Measurements from ENCODE around the gene ADCY2. TPM values are rescaled to one million over a fixed set of nuclear protein-coding genes. Genes with fewer than 3 reads are reported as not detected.
A peak's percentile ranks its signal among the peaks of the same experiment; 100 is the strongest.

ADCY2 gene
- total RNA-seq, 2 experiments from 2014 or later: not detected

DNA sequence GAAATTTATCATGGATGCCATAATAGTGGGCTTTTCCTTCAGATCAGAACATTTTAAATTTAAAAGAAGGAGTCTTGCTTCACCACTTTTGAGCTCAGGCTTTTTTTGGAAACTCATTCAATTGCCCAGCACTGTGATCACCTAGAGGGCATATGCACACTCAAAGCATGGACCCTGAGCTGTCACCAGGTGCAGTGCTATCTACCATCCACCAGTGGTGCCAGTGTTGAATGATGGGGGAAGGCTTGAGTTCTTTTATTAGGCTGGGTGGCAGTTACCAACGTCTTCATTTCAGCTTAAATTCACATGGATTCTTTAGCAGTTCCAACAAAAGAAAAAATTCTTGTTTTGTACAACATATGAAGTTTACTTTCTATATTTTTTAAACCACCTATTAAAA, 290.9 kb downstream of the ADCY2 start:
- no peak for DNase-seq
- ChIA-PET CTCF (no interaction called here), POLR2A (no interaction called here)
- no peaks in the 10 kb centered on the region for H3K4me1 Mint-ChIP-seq
- H3K27ac Mint-ChIP-seq: no peak overlapping the region
- H3K4me3 Mint-ChIP-seq: no peak overlapping the region
- H3K36me3 Mint-ChIP-seq (ENCODE audit: low read depth): no peaks in the 10 kb centered on the region
- peaks cover 3% of the 10 kb centered on the region for H3K27me3 Mint-ChIP-seq
- H3K9me3 Mint-ChIP-seq: no peaks in the 10 kb centered on the region

DNA sequence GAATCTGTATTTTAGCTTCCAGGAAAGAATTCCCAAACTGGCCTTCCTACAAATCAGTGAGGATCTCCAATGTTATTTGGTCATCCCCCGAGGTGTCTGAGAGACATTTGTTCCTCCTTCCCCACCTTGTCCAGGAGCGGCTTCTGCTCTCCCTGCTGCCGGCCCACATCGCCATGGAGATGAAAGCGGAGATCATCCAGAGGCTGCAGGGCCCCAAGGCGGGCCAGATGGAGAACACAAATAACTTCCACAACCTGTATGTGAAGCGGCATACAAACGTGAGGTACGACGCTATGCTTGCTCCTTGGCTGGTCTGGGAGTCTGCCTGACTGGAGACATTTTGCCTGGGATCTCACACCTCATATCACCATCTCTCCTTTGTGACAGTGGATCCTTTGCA, 294.6 kb downstream of the ADCY2 start:
- ChIA-PET CTCF (no interaction called here), POLR2A (no interaction called here)
- Mint-ChIP-seq H3K27me3 (peaks cover under 1% of the 10 kb centered on the region), H3K36me3 (ENCODE audit: low read depth) (no peaks in the 10 kb centered on the region), H3K4me1 (no peaks in the 10 kb centered on the region), H3K27ac (no peak overlapping the region), H3K4me3 (no peak overlapping the region), H3K9me3 (no peaks in the 10 kb centered on the region)
- DNase-seq: no peak

DNA sequence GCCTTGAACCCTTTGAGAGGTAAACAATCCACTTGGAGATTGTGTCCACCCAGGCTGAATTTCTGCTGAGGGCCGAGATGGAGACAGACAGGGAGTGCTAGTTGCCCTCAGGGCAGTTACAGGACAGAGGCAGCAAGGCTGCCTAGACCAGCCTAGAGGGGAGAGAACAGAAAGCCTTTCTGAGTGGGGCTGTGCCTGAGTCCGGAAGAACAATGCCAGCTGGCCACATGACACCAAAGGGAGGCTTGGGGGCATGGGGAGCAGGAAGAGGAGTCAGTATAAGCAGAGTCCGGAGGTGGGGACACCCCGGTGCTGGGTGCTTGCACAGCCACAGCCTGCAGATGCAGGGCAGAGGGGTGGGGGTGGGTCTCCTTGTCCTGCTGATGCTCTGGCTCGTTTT, 309.3 kb downstream of the ADCY2 start:
- DNase-seq: no peak
- POLR2A ChIA-PET: no interaction called here

DNA sequence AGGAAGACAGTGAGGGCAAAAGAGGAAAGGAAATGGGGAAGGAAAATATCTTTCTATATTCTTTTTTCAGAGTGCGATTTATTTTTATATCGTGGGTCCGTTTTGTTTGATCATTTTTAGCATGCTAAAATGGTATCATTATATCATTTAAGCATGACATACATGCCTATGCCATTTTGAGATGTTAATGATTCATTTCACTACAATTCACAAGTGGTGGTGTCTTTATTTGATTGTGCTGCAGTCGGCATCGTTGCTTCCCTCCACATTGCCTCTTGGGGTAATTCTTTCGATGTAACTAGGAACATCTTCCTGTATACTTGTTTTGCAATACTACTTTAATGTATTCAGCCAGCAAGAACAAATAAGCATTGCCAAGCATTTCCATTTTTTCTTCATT, 309.8 kb downstream of the ADCY2 start:
- Mint-ChIP-seq H3K27me3 (peaks cover 2% of the 10 kb centered on the region), H3K4me1 (no peaks in the 10 kb centered on the region), H3K36me3 (ENCODE audit: low read depth) (no peaks in the 10 kb centered on the region), H3K27ac (no peak overlapping the region), H3K4me3 (no peak overlapping the region), H3K9me3 (no peaks in the 10 kb centered on the region)
- POLR2A ChIA-PET: no interaction called here
- DNase-seq: no peak
- CTCF ChIA-PET: interaction anchor here (0.6 kb wide), 1 partner anchor 1724 kb away, joined by 3 read pairs; no protein-coding TSS in a partner anchor

More for the DNA sequence above, 309.3 kb downstream of the ADCY2 start:
- H3K4me3 Mint-ChIP-seq: no peak overlapping the region
- no peaks in the 10 kb centered on the region for H3K36me3 Mint-ChIP-seq (ENCODE audit: low read depth)
- no peaks in the 10 kb centered on the region for H3K9me3 Mint-ChIP-seq
- peaks cover 2% of the 10 kb centered on the region for H3K27me3 Mint-ChIP-seq
- no peak overlapping the region for H3K27ac Mint-ChIP-seq
- H3K4me1 Mint-ChIP-seq: no peaks in the 10 kb centered on the region
- CTCF ChIA-PET: interaction anchor here (0.6 kb wide), 1 partner anchor 1724 kb away, joined by 3 read pairs; no protein-coding TSS in a partner anchor

DNA sequence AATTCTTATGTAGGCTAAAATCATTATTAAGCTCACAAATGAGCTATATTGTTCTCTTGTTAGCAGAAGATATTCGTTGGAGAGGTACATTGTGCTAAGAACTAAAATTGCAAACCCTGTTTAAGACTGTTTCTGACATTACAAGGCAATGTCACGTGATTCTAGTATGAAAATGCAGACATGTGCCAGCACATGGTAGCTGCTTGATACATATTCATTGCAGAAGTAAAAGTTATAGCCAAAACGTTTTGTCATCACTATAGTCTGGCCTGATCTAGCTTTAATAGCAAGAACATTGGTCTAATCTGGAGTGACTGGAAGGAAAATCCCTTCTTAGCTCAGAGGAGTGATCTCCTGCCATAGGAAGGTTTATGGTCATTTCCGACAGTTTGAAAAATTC, 310.3 kb downstream of the ADCY2 start:
- peaks cover 2% of the 10 kb centered on the region for H3K27me3 Mint-ChIP-seq
- ChIA-PET CTCF (no interaction called here), POLR2A (no interaction called here)
- H3K9me3 Mint-ChIP-seq: no peaks in the 10 kb centered on the region
- DNase-seq: no peak
- no peak overlapping the region for H3K4me3 Mint-ChIP-seq
- no peaks in the 10 kb centered on the region for H3K36me3 Mint-ChIP-seq (ENCODE audit: low read depth)
- H3K27ac Mint-ChIP-seq: no peak overlapping the region
- H3K4me1 Mint-ChIP-seq: no peaks in the 10 kb centered on the region

DNA sequence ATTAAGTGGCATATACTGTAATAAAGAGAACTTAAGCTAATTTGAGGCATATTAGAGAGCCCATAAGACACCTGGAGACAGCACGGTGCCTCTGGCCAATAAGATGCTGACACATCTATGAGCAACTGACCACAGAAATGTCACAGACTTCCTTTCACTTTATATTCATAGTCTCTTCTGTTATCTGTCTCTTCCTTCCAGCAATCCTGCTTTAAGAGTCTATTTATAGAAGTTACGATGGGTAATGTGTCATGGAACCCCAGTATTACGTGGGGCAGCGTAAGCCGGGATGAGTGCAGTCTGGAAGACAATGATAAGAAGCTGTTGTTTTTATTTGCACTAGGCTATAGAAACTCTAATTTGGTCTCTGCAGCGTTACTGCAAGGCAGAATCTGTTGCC, 318.2 kb downstream of the ADCY2 start:
- Mint-ChIP-seq H3K4me1 (no peaks in the 10 kb centered on the region), H3K36me3 (ENCODE audit: low read depth) (no peaks in the 10 kb centered on the region)
- CTCF ChIA-PET: interaction anchor here (0.6 kb wide), 1 partner anchor 43 kb away, joined by 3 read pairs; no protein-coding TSS in a partner anchor

DNA sequence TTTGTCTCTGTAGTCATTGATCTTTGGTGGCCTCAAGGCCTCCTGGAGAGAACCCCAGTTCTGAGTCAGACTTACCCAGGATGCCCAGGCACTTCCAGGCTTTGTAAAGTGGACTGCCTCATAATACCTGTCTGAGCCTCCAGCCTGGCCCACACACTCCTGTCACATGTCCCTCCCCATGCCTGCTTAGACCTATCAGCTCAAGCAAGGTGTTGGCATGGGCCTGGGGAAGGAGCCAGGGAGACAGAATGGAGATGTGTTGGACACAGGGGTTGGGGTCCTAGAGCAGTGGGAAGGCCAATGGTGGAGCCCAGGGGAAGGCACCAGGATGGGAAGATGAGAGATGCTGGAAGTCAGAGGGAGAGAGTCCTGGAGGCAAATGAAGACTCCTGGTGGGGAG, 318.8 kb downstream of the ADCY2 start:
- DNase-seq: no peak
- no peaks in the 10 kb centered on the region for H3K36me3 Mint-ChIP-seq (ENCODE audit: low read depth)
- H3K27me3 Mint-ChIP-seq: peaks cover 2% of the 10 kb centered on the region
- H3K4me1 Mint-ChIP-seq: no peaks in the 10 kb centered on the region
- no peak overlapping the region for H3K4me3 Mint-ChIP-seq
- ChIA-PET POLR2A (no interaction called here), CTCF (interaction anchor here (0.6 kb wide), 1 partner anchor 850 kb away, joined by 4 read pairs; no protein-coding TSS in a partner anchor)
- no peak overlapping the region for H3K27ac Mint-ChIP-seq
- H3K9me3 Mint-ChIP-seq: no peaks in the 10 kb centered on the region

More for the DNA sequence above, 318.2 kb downstream of the ADCY2 start:
- Mint-ChIP-seq H3K27ac (no peak overlapping the region), H3K4me3 (no peak overlapping the region), H3K9me3 (no peaks in the 10 kb centered on the region), H3K27me3 (peaks cover 2% of the 10 kb centered on the region)
- DNase-seq: no peak
- POLR2A ChIA-PET: no interaction called here

DNA sequence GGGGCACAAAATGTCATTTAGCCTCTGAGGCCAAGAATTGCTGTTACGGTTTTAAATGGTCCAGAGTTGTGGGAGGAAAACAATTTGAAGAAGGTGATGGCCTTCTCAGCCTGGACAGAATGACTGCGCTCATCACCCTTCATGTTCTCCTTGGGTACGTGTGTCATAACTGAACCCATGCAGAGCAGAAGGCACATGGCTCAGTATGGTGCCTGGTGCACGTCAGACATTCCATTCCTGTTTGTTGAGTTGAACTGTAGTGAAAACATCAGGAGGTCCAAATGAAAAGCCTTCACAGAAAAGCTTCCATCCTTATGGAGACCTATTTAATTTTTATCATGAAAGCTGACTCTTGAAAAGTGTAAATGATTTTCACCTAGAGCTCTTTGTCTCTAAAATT, 321.8 kb downstream of the ADCY2 start:
- no peaks in the 10 kb centered on the region for H3K4me1 Mint-ChIP-seq
- no peak overlapping the region for H3K4me3 Mint-ChIP-seq
- H3K9me3 Mint-ChIP-seq: no peaks in the 10 kb centered on the region
- no peak overlapping the region for H3K27ac Mint-ChIP-seq
- ChIA-PET POLR2A (no interaction called here), CTCF (no interaction called here)
- H3K27me3 Mint-ChIP-seq: peaks cover 2% of the 10 kb centered on the region
- no peak for DNase-seq
- no peaks in the 10 kb centered on the region for H3K36me3 Mint-ChIP-seq (ENCODE audit: low read depth)

DNA sequence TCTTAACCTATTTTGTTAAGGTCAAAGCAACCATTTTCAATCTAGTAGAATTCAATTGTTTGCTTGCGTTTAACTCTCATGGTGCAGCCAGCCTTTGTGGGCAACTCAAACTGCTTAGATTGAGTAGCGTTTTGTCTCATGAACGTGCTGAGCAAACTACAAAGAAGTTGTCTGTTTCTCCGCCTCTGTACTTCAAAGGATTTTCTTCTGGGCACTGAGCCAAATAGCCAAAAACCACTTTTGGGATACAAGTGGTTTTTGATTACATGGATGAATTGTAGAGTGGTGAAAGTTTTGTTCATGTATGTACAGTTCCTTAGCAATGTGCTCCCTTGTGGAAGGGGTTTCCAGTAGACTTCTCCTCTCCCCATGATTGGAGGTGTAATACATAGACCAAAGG, 332.1 kb downstream of the ADCY2 start:
- ChIA-PET CTCF (no interaction called here), POLR2A (no interaction called here)
- H3K4me1 Mint-ChIP-seq: no peaks in the 10 kb centered on the region
- H3K36me3 Mint-ChIP-seq (ENCODE audit: low read depth): no peaks in the 10 kb centered on the region
- DNase-seq: no peak
- no peak overlapping the region for H3K27ac Mint-ChIP-seq
- H3K4me3 Mint-ChIP-seq: no peak overlapping the region
- H3K27me3 Mint-ChIP-seq: no peaks in the 10 kb centered on the region
- H3K9me3 Mint-ChIP-seq: no peaks in the 10 kb centered on the region

DNA sequence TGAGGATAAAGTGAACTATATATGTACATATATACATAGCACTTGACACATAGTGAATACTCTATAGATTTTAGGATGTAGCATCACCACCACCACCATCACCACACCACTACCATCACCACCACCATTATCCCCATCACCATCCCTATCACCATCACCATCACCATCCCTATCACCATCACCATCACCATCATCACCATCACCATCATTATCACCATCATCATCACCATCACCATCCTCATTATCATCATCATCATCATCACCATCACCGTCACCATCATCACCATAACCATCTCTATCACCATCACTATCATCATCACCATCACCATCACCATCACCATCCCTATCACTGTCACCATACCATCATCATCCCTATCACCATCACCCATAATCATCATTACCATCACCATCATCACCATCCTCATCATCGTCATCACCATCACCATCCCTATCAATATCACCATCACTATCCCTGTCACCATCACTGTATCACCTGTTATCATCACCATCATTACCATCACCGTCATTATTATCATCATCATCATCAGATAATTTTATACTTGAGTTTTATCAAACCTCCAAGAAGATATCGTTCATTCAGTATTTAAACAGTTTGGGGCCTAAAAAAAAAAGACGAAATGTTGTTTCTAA, 345.6 kb downstream of the ADCY2 start:
- Mint-ChIP-seq H3K27me3 (no peaks in the 10 kb centered on the region), H3K27ac (no peak overlapping the region), H3K4me3 (no peak overlapping the region), H3K4me1 (no peaks in the 10 kb centered on the region), H3K9me3 (no peaks in the 10 kb centered on the region), H3K36me3 (ENCODE audit: low read depth) (no peaks in the 10 kb centered on the region)
- ChIA-PET POLR2A (no interaction called here), CTCF (no interaction called here)
- no peak for DNase-seq

DNA sequence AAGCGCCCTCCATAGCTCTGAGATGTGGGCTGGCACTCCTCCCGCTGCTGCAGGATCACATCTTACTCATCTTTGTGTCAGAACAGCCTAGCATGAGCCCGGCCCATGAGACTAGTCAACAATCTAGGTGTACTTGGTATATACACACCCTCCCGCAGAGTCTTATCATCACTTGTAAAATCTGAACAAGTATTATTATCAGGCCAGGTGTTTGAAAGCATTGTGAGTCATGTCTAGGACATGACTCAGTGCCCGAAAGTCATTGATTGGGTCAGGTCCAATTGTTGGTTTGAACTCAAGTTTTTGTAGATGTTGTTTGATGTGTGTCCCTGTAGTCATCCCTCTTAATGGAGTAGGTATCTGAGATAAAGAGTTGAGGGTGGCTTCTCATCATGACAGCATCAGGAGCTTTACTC, 346.3 kb downstream of the ADCY2 start:
- H3K9me3 Mint-ChIP-seq: no peaks in the 10 kb centered on the region
- CTCF ChIA-PET: no interaction called here
- H3K4me1 Mint-ChIP-seq: no peaks in the 10 kb centered on the region
- DNase-seq: no peak
- POLR2A ChIA-PET: no interaction called here
- H3K27me3 Mint-ChIP-seq: no peaks in the 10 kb centered on the region
- no peaks in the 10 kb centered on the region for H3K36me3 Mint-ChIP-seq (ENCODE audit: low read depth)
- no peak overlapping the region for H3K27ac Mint-ChIP-seq
- H3K4me3 Mint-ChIP-seq: no peak overlapping the region

DNA sequence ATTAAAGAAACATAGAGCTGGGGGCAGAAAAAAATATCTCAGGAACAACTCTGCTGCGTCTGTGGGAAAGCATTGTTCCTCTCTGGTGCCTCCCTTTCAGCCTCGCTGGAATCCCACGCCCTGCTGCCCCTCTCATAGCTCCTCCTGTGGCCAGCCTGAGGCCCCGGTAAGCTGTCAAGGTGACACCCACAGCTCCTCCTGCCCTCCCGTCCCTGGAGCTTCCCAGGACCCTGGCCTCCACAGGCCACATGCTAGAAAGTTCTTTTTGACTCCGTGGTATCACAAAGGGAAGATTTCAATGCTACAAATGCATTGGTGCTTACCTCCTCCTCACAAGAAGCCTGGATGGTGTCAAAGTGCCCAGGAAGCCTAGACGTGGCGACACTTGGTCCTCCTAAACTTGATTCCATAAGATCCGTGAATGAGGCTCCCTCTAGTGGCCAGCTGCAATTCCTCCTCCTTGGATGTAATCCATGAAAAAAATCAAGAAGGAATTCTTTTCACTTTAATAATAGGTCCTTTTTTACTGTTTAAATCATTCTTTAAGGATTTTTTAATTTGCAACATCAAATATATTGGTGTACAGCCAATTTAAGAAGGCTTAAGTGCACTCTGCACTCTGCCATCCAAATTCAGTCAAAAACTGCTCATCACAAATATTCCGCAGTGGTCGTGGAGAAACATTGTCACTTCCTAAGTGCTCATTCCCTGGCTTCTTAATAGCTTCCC, 350.1 kb downstream of the ADCY2 start:
- ChIA-PET POLR2A (no interaction called here), CTCF (interaction anchor here (0.9 kb wide), 1 partner anchor 9 kb away, joined by 3 read pairs; no protein-coding TSS in a partner anchor)
- Mint-ChIP-seq H3K36me3 (ENCODE audit: low read depth) (no peaks in the 10 kb centered on the region), H3K4me1 (no peaks in the 10 kb centered on the region), H3K9me3 (no peaks in the 10 kb centered on the region), H3K4me3 (no peak overlapping the region), H3K27ac (no peak overlapping the region), H3K27me3 (peaks cover 3% of the 10 kb centered on the region)
- peak; percentile 47 for DNase-seq

DNA sequence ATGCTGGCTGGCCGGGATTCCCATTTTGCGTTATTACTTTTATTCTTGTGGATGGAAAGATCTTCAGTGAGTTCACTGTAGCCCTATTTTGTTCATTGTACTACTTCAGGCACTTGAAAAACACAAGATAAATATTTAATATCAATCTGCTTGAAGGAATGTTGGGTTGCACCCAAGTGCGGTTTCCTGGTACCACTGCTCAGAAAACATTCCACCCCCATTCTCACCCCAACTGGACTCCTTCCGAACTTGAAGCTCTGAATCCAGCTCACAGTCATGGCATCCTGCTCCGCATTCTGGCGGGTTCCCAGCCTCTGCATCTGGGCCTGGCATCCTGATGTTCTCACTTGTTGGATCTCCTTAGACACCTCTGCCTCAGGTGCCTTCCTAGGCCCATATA, 351.8 kb downstream of the ADCY2 start:
- no peaks in the 10 kb centered on the region for H3K9me3 Mint-ChIP-seq
- no peak overlapping the region for H3K4me3 Mint-ChIP-seq
- ChIA-PET POLR2A (no interaction called here), CTCF (no interaction called here)
- no peak for DNase-seq
- no peaks in the 10 kb centered on the region for H3K36me3 Mint-ChIP-seq (ENCODE audit: low read depth)
- no peaks in the 10 kb centered on the region for H3K4me1 Mint-ChIP-seq
- peaks cover 7% of the 10 kb centered on the region for H3K27me3 Mint-ChIP-seq
- no peak overlapping the region for H3K27ac Mint-ChIP-seq

DNA sequence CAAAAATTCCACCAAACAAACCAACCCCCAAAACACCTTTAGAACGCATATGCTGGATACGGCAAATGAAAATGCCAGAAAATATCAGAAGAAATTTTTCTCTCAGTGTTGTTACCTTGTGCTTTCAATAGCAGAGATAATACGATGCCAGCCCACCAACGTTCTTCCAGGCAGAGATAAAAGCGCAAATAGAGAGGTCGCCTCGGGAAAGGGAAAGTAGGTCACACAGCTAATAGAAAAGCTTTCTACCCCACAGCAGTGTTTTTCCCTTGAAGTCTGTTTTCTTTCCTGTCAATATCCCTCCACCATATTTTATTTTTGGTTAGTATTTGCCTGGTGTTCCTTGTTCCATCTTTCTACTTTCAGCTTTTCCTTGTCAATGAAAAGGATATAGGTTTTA, 353.7 kb downstream of the ADCY2 start:
- H3K27me3 Mint-ChIP-seq: peaks cover 15% of the 10 kb centered on the region
- no peaks in the 10 kb centered on the region for H3K36me3 Mint-ChIP-seq (ENCODE audit: low read depth)
- H3K4me3 Mint-ChIP-seq: no peak overlapping the region
- ChIA-PET CTCF (no interaction called here), POLR2A (no interaction called here)
- no peaks in the 10 kb centered on the region for H3K4me1 Mint-ChIP-seq
- no peaks in the 10 kb centered on the region for H3K9me3 Mint-ChIP-seq
- H3K27ac Mint-ChIP-seq: no peak overlapping the region
- DNase-seq: no peak

Measured in activated CD4-positive, alpha-beta T cell treated with anti-CD3 and anti-CD28 coated beads, Interleukin-2, amount 10 ng/mL, durations not matched to agents 7 days and 5 days (primary cell).